Activated CD8-positive, alpha-beta T cell treated with anti-CD3 and anti-CD28 coated beads for 36 hours (primary cell): ENCODE data around the gene GOLGA2. TPM values are rescaled to one million over a fixed set of nuclear protein-coding genes. Genes with fewer than 3 reads are reported as not detected.

Experiments
- ATAC-seq: fragments of 200-7000 bp; cut with Tn5 transposase; one replicate; pipeline ENCODE4 v1.10.0; 2021; ENCODE audit warnings: mild to moderate bottlenecking, moderate library complexity
- CTCF ChIA-PET: fragments of 350-600 bp; sonication (Branson Sonifier 250); formaldehyde crosslinking; loops from one replicate; lab custom pipeline; 2021; ENCODE audit warnings: antibody characterized with exemption; lab: Charles Lee
- POLR2A ChIA-PET: fragments of 350-600 bp; sonication (Branson Sonifier 250); formaldehyde crosslinking; loops from one replicate; lab custom pipeline; 2021; ENCODE audit warnings: antibody characterized with exemption; lab: Charles Lee
- DNase-seq: peaks from one replicate; pipeline ENCODE4 v3.0.0-alpha.2; 2020
- H3K27ac Mint-ChIP-seq: one replicate; pipeline ENCODE4 v1.8.0; 2021; ENCODE audit warnings: mild to moderate bottlenecking, mixed read lengths
- H3K27me3 Mint-ChIP-seq: one replicate; pipeline ENCODE4 v1.8.0; 2021; ENCODE audit warnings: mixed read lengths
- H3K36me3 Mint-ChIP-seq: one replicate; pipeline ENCODE4 v1.8.0; 2021; ENCODE audit warnings: low read depth, mixed read lengths
- H3K4me1 Mint-ChIP-seq: one replicate; pipeline ENCODE4 v1.8.0; 2021; ENCODE audit warnings: low read depth, mixed read lengths
- H3K4me3 Mint-ChIP-seq: one replicate; pipeline ENCODE4 v1.8.0; 2021; ENCODE audit warnings: mild to moderate bottlenecking, moderate library complexity, mixed read lengths
- H3K9me3 Mint-ChIP-seq: one replicate; pipeline ENCODE4 v1.8.0; 2021; ENCODE audit warnings: mixed read lengths
- intact Hi-C: fragments of 100-400 bp; cut with micrococcal nuclease; formaldehyde crosslinking; loops from one replicate; pipeline ENCODE4 v1.10.0; 2022
- total RNA-seq, 2 experiments: library from RNA; stranded (reverse); gene quantifications; one replicate each; pipeline ENCODE4 v1.2.3, GENCODE V29; 2021
- TF ChIP-seq, protein P1 (sequence below): fragments of 200-600 bp; IDR thresholded peaks from one replicate; pipeline ENCODE4 v1.8.0; 2022; ENCODE audit warnings: antibody characterized with exemption, mild to moderate bottlenecking

The GOLGA2 gene
- total RNA-seq, 2 experiments from 2014 or later: 29.8 to 34.6 TPM

- peak; percentile 30 for DNase-seq
- TF ChIP-seq, protein P1, sequence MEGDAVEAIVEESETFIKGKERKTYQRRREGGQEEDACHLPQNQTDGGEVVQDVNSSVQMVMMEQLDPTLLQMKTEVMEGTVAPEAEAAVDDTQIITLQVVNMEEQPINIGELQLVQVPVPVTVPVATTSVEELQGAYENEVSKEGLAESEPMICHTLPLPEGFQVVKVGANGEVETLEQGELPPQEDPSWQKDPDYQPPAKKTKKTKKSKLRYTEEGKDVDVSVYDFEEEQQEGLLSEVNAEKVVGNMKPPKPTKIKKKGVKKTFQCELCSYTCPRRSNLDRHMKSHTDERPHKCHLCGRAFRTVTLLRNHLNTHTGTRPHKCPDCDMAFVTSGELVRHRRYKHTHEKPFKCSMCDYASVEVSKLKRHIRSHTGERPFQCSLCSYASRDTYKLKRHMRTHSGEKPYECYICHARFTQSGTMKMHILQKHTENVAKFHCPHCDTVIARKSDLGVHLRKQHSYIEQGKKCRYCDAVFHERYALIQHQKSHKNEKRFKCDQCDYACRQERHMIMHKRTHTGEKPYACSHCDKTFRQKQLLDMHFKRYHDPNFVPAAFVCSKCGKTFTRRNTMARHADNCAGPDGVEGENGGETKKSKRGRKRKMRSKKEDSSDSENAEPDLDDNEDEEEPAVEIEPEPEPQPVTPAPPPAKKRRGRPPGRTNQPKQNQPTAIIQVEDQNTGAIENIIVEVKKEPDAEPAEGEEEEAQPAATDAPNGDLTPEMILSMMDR: no peak
- H3K27ac Mint-ChIP-seq: no peak overlapping the region
- H3K27me3 Mint-ChIP-seq: peaks cover 17% of the 10 kb centered on the region
- intact Hi-C loops: no loop called here
- ChIA-PET CTCF (no interaction called here), POLR2A (no interaction called here)
- H3K4me3 Mint-ChIP-seq: no peak overlapping the region
- no peaks in the 10 kb centered on the region for H3K9me3 Mint-ChIP-seq
- ATAC-seq: no peak
- H3K36me3 Mint-ChIP-seq: no peaks in the 10 kb centered on the region
- peaks cover 15% of the 10 kb centered on the region for H3K4me1 Mint-ChIP-seq
These were observed 32.4 kb downstream of the GOLGA2 start for GRCh38 chr9:128243215-128244018.

DNA sequence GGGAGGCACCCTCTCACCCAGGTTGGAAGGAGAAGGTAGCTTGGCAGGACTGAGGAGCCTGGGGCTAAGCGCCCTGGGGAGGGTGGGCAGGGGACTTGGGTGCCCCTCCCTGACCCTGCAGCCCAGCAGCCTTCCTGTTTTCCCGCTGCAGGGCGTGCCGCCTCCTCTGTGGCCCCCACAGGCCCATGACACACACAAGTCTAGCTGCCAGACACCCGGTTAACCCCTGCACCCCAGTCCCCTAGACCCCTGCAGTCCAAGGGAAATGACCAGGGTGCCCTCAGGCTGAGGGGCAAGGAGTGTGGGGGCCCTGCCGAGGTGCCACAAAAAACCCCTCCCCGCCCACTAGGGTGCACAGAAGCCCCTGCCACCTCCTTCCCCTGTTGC, 33.0 kb downstream of the GOLGA2 start:
- H3K4me3 Mint-ChIP-seq: no peak overlapping the region
- POLR2A ChIA-PET: no interaction called here
- H3K27me3 Mint-ChIP-seq: peaks cover 17% of the 10 kb centered on the region
- H3K9me3 Mint-ChIP-seq: no peaks in the 10 kb centered on the region
- TF ChIP-seq, protein P1: no peak
- peaks cover 15% of the 10 kb centered on the region for H3K4me1 Mint-ChIP-seq
- ATAC-seq: no peak
- intact Hi-C loops: no loop called here
- no peaks in the 10 kb centered on the region for H3K36me3 Mint-ChIP-seq
- DNase-seq: no peak
- H3K27ac Mint-ChIP-seq: no peak overlapping the region
- CTCF ChIA-PET: no interaction called here

- intact Hi-C loops: no loop called here
- TF ChIP-seq, protein P1: no peak
- H3K27me3 Mint-ChIP-seq: peaks cover 17% of the 10 kb centered on the region
- CTCF ChIA-PET: interaction anchor here (1.1 to 2.6 kb wide), 2 partner anchors 12 to 94 kb away, joined by 3 to 11 read pairs; no protein-coding TSS in a partner anchor
- no peak overlapping the region for H3K27ac Mint-ChIP-seq
- POLR2A ChIA-PET: interaction anchor here (1.3 to 2.8 kb wide), 2 partner anchors 9 to 27 kb away, joined by 4 to 6 read pairs; no protein-coding TSS in a partner anchor
- peaks cover 15% of the 10 kb centered on the region for H3K4me1 Mint-ChIP-seq
- DNase-seq: no peak
- H3K36me3 Mint-ChIP-seq: no peaks in the 10 kb centered on the region
- H3K4me3 Mint-ChIP-seq: no peak overlapping the region
- H3K9me3 Mint-ChIP-seq: no peaks in the 10 kb centered on the region
- no peak for ATAC-seq
These were observed 33.7 kb downstream of the GOLGA2 start for GRCh38 chr9:128242124-128242523.

DNA sequence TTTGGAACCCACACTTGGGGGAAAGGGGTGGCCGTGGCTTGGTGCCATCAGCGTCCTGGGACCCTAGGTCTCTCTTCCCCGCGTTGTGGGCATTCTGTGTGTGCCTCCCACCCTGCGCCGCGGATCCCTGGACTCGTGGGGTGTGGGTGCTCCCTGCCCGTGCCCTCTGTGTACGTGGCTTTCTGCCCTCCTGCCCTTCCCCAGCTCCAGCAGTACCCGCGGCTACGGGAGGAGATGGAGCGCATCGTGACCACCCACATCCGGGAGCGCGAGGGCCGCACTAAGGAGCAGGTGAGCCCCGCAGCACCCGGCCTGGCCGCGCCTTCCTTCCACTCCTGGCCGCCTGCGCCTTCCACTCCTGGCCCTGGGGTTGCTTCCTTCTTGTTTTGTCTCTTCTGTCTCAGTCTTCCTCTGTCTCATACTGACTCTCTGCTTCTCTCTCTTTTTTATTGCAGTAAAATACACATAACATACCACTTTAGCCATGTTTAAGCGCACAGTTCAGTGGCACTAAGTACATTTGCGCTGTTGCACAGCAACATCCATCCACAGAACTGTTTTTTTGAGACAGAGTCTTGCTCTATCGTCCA, 41.9 kb downstream of the GOLGA2 start:
- DNase-seq (no peak), ATAC-seq (no peak)
- no peaks in the 10 kb centered on the region for H3K27me3 Mint-ChIP-seq
- TF ChIP-seq, protein P1: no peak
- CTCF ChIA-PET: no interaction called here
- H3K4me3 Mint-ChIP-seq: no peak overlapping the region
- intact Hi-C loops: no loop called here
- H3K9me3 Mint-ChIP-seq: no peaks in the 10 kb centered on the region
- no peak overlapping the region for H3K27ac Mint-ChIP-seq
- peaks cover 2% of the 10 kb centered on the region for H3K4me1 Mint-ChIP-seq
- POLR2A ChIA-PET: no interaction called here
- no peaks in the 10 kb centered on the region for H3K36me3 Mint-ChIP-seq
